ENCODE results near the gene TNS3. TPM values are rescaled to one million over a fixed set of nuclear protein-coding genes. Genes with fewer than 3 reads are reported as not detected.
A peak's percentile ranks its signal among the peaks of the same experiment; 100 is the strongest.

TNS3 gene
- total and polyA plus RNA-seq, 5 donors from 2014 or later, result 1.4 TPM; not detected in 4

- no peaks in the 10 kb centered on the region for H3K36me3 Mint-ChIP-seq
- Histone ChIP-seq H3K4me3 (ENCODE audit: low read depth, low read length) (no peak overlapping the region), H3K36me3 (ENCODE audit: control insufficient read depth, insufficient read depth, low read length) (no peaks in the 10 kb centered on the region), H3K27ac (ENCODE audit: insufficient read depth, low read length, poor library complexity, severe bottlenecking) (no peak overlapping the region), H3K9me3 (ENCODE audit: control insufficient read depth in 2 of 2, low read length in 2 of 2) (no peaks in the 10 kb centered on the region), H3K27me3 (ENCODE audit: control insufficient read depth, insufficient read depth, low read length) (no peaks in the 10 kb centered on the region), H3K4me1 (ENCODE audit: control insufficient read depth, insufficient read depth, low read length, poor library complexity, severe bottlenecking) (no peaks in the 10 kb centered on the region)
- peaks cover 0 to 2% (median 0%) of the 10 kb centered on the region in 7 donors for H3K9me3 Mint-ChIP-seq
- H3K27ac Mint-ChIP-seq, result no peak overlapping the region
- H3K4me3 Mint-ChIP-seq, result no peak overlapping the region
- DNase-seq (no peak), ATAC-seq (ENCODE audit: low read depth in 2 of 2) (no peak)
- no peaks in the 10 kb centered on the region for H3K27me3 Mint-ChIP-seq
- peaks cover 0 to 3% (median 0%) of the 10 kb centered on the region in 4 donors for H3K4me1 Mint-ChIP-seq
Measured at GRCh38 chr7:47502240-47502877, 79.6 kb downstream of the TNS3 start.

DNA sequence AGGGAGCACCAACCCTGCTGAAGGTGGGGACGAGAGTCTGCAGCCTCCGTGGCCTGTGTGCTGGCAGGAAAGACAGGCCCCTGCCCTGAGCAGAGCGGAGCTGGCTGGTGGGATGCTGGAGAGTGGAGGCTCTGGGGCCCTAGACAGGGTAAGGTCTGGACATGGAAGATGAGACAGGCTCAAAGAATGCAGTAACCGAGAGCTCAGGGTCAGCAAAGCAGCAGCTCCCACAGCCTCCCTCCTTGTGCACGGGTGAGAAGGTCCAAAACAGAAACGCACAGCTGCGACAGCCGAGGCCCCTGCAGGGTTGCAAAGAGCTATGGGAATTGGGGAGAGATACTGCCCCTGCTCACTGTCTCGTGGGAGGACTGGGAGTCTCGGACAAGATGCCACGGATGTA lies 80.5 kb downstream of the TNS3 start:
- H3K36me3 Mint-ChIP-seq, result no peaks in the 10 kb centered on the region
- Histone ChIP-seq H3K27ac (ENCODE audit: insufficient read depth, low read length, poor library complexity, severe bottlenecking) (no peak overlapping the region), H3K27me3 (ENCODE audit: control insufficient read depth, insufficient read depth, low read length) (no peaks in the 10 kb centered on the region), H3K4me3 (ENCODE audit: low read depth, low read length) (no peak overlapping the region), H3K36me3 (ENCODE audit: control insufficient read depth, insufficient read depth, low read length) (no peaks in the 10 kb centered on the region), H3K4me1 (ENCODE audit: control insufficient read depth, insufficient read depth, low read length, poor library complexity, severe bottlenecking) (no peaks in the 10 kb centered on the region), H3K9me3 (ENCODE audit: control insufficient read depth in 2 of 2, low read length in 2 of 2) (no peaks in the 10 kb centered on the region)
- H3K27me3 Mint-ChIP-seq, result no peaks in the 10 kb centered on the region
- no peak overlapping the region for H3K4me3 Mint-ChIP-seq
- DNase-seq (no peak), ATAC-seq (ENCODE audit: low read depth in 2 of 2) (no peak)
- no peak overlapping the region for H3K27ac Mint-ChIP-seq
- peaks cover 0 to 2% (median 0%) of the 10 kb centered on the region in 7 donors for H3K9me3 Mint-ChIP-seq
- H3K4me1 Mint-ChIP-seq, result peaks cover 0 to 3% (median 0%) of the 10 kb centered on the region in 4 donors

- Mint-ChIP-seq H3K27ac (no peak overlapping the region), H3K27me3 (peaks cover 4% of the 10 kb centered on the region), H3K4me3 (no peak overlapping the region), H3K36me3 (no peaks in the 10 kb centered on the region), H3K9me3 (peaks cover 0 to 4% (median 0%) of the 10 kb centered on the region in 7 donors), H3K4me1 (peaks cover 0 to 3% (median 0%) of the 10 kb centered on the region in 4 donors)
- no peak for ATAC-seq (ENCODE audit: low read depth in 2 of 2)
- Histone ChIP-seq H3K4me1 (ENCODE audit: control insufficient read depth, insufficient read depth, low read length, poor library complexity, severe bottlenecking) (no peaks in the 10 kb centered on the region), H3K27ac (ENCODE audit: insufficient read depth, low read length, poor library complexity, severe bottlenecking) (no peak overlapping the region), H3K27me3 (ENCODE audit: control insufficient read depth, insufficient read depth, low read length) (no peaks in the 10 kb centered on the region), H3K4me3 (ENCODE audit: low read depth, low read length) (no peak overlapping the region), H3K36me3 (ENCODE audit: control insufficient read depth, insufficient read depth, low read length) (no peaks in the 10 kb centered on the region), H3K9me3 (ENCODE audit: control insufficient read depth in 2 of 2, low read length in 2 of 2) (no peaks in the 10 kb centered on the region)
- no peak for DNase-seq
Measured at GRCh38 chr7:47500103-47500563, 81.8 kb downstream of the TNS3 start.

DNA sequence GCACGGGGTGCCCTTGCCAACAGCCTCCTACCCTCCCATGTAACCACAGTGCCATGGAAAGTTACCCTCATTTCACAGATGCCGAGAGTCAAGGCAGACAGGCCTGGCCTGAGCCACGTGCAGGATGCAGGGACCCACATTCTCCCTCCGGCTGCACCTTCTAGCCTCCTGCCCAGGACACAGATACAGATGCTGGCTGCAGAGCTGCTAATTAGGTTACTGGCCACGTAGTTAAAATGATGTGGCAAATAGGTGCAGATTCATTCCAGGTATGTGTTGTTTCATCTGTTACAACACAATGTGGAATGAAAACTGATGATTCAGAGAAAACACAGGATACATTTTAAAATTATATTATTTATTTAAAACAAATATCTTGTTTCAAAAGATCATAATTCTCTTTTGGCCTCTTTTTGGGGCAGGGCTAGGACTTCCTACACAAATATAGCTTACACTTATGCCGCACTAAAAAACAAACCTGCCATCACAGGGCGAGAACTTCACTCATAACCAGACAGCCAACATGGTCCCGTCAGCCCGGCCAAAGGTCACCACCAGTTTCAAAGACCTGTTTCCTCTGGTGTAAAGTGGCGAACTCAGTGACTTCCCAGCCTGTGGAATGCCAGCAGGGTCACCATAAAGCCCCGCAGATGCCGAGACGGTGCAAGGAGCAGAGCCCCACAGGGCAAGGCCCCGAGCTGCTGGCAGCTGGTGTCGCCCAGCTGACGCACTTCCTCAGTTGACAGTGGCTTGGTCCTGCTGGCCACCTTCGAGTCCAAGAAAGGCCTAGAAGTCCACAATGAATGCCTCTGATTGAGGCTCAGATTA lies 83.5 kb downstream of the TNS3 start:
- no peaks in the 10 kb centered on the region for H3K36me3 ChIP-seq (ENCODE audit: control insufficient read depth, insufficient read depth, low read length)
- no peaks in the 10 kb centered on the region for H3K4me1 ChIP-seq (ENCODE audit: control insufficient read depth, insufficient read depth, low read length, poor library complexity, severe bottlenecking)
- ATAC-seq (ENCODE audit: low read depth in 2 of 2), result no peak

DNA sequence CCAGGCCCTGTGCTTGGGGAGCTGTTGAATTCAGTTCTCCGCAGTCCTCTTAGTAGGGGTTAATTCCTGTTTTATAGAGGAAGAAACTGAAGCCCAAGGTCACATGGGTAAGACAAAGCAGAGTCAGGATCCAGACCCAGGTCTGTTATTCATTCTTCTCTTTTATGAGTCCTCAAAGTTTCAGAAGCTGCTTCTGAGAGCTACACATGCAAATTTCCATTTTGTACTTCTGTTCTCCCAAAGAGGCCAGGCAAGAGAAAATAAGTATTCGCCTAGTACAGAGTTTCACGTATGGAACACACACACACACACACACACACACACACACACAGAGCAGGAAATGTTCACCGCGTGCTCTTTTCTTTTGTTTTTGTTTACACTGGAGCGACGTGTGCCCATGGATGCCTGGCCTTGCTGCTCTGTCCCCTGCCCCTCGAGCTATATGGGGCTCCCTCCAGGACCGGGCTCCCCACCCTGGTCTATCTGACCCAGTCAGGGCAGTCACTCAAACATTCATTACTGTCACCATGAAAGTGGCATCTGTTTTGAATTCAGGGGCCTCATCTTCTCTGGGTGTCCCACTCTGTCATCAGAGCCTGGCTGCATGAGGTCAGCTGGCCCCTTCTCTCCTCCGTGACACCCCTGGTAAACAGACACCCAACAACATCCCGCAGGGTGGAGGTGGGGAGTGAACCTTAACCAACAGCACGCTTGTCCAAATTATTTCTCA lies 84.4 kb downstream of the TNS3 start:
- Histone ChIP-seq H3K4me1 (ENCODE audit: control insufficient read depth, insufficient read depth, low read length, poor library complexity, severe bottlenecking) (no peaks in the 10 kb centered on the region), H3K4me3 (ENCODE audit: low read depth, low read length) (no peak overlapping the region)
- H3K9me3 Mint-ChIP-seq, result peaks cover 0 to 4% (median 0%) of the 10 kb centered on the region in 7 donors

More for the DNA sequence above, 83.5 kb downstream of the TNS3 start:
- Histone ChIP-seq H3K9me3 (ENCODE audit: control insufficient read depth in 2 of 2, low read length in 2 of 2) (no peaks in the 10 kb centered on the region), H3K4me3 (ENCODE audit: low read depth, low read length) (no peak overlapping the region), H3K27ac (ENCODE audit: insufficient read depth, low read length, poor library complexity, severe bottlenecking) (no peak overlapping the region), H3K27me3 (ENCODE audit: control insufficient read depth, insufficient read depth, low read length) (no peaks in the 10 kb centered on the region)
- Mint-ChIP-seq H3K9me3 (peaks cover 0 to 4% (median 0%) of the 10 kb centered on the region in 7 donors), H3K36me3 (no peaks in the 10 kb centered on the region), H3K27ac (no peak overlapping the region), H3K4me1 (peaks cover 0 to 3% (median 0%) of the 10 kb centered on the region in 4 donors), H3K27me3 (peaks cover 4% of the 10 kb centered on the region), H3K4me3 (no peak overlapping the region)
- DNase-seq, result no peak

DNA sequence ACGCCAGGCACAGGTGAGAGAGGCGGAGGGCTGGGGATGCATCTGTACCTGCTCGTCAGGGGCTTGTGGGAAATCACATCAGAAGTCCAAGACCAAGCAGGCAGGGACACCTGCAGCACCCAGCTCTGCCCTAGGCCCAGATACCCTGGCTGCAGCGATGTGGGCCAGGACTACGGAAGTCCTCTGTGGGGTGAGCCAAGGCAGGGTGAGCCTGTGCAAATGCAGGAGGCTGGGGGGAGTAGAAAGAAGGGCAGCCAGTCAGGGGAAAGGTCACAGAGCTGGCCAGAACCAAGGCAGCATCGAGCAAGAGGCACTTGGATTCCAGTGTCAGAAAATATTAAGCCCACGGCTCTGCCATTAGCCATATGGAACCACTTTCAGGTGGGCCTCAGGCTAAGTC lies 85.2 kb downstream of the TNS3 start:
- Histone ChIP-seq H3K4me1 (ENCODE audit: control insufficient read depth, insufficient read depth, low read length, poor library complexity, severe bottlenecking) (no peaks in the 10 kb centered on the region), H3K4me3 (ENCODE audit: low read depth, low read length) (no peak overlapping the region), H3K9me3 (ENCODE audit: control insufficient read depth in 2 of 2, low read length in 2 of 2) (no peaks in the 10 kb centered on the region), H3K27ac (ENCODE audit: insufficient read depth, low read length, poor library complexity, severe bottlenecking) (no peak overlapping the region), H3K36me3 (ENCODE audit: control insufficient read depth, insufficient read depth, low read length) (no peaks in the 10 kb centered on the region), H3K27me3 (ENCODE audit: control insufficient read depth, insufficient read depth, low read length) (no peaks in the 10 kb centered on the region)
- Mint-ChIP-seq H3K36me3 (no peaks in the 10 kb centered on the region), H3K4me1 (peaks cover 0 to 3% (median 0%) of the 10 kb centered on the region in 4 donors), H3K27ac (no peak overlapping the region), H3K27me3 (peaks cover 4% of the 10 kb centered on the region), H3K9me3 (peaks cover 0 to 4% (median 0%) of the 10 kb centered on the region in 7 donors), H3K4me3 (no peak overlapping the region)
- no peak for DNase-seq
- ATAC-seq (ENCODE audit: low read depth in 2 of 2), result no peak

More for the DNA sequence above, 84.4 kb downstream of the TNS3 start:
- no peak overlapping the region for H3K27ac ChIP-seq (ENCODE audit: insufficient read depth, low read length, poor library complexity, severe bottlenecking)
- H3K36me3 ChIP-seq (ENCODE audit: control insufficient read depth, insufficient read depth, low read length), result no peaks in the 10 kb centered on the region
- H3K27me3 ChIP-seq (ENCODE audit: control insufficient read depth, insufficient read depth, low read length), result no peaks in the 10 kb centered on the region
- ATAC-seq (ENCODE audit: low read depth in 2 of 2), result peak; percentile 24 to 57
- no peak for DNase-seq
- no peaks in the 10 kb centered on the region for H3K36me3 Mint-ChIP-seq
- H3K9me3 ChIP-seq (ENCODE audit: control insufficient read depth in 2 of 2, low read length in 2 of 2), result no peaks in the 10 kb centered on the region
- peaks cover 0 to 3% (median 0%) of the 10 kb centered on the region in 4 donors for H3K4me1 Mint-ChIP-seq
- H3K4me3 Mint-ChIP-seq, result no peak overlapping the region
- H3K27me3 Mint-ChIP-seq, result peaks cover 4% of the 10 kb centered on the region
- no peak overlapping the region for H3K27ac Mint-ChIP-seq

GRCh38 chr7:47496056-47496665 lies 85.8 kb downstream of the TNS3 start:
- Mint-ChIP-seq H3K4me1 (peaks cover 0 to 3% (median 0%) of the 10 kb centered on the region in 4 donors), H3K9me3 (peaks cover 0 to 4% (median 0%) of the 10 kb centered on the region in 7 donors), H3K4me3 (no peak overlapping the region), H3K36me3 (no peaks in the 10 kb centered on the region), H3K27ac (no peak overlapping the region), H3K27me3 (peaks cover 4% of the 10 kb centered on the region)
- Histone ChIP-seq H3K27me3 (ENCODE audit: control insufficient read depth, insufficient read depth, low read length) (no peaks in the 10 kb centered on the region), H3K36me3 (ENCODE audit: control insufficient read depth, insufficient read depth, low read length) (no peaks in the 10 kb centered on the region), H3K27ac (ENCODE audit: insufficient read depth, low read length, poor library complexity, severe bottlenecking) (no peak overlapping the region), H3K4me1 (ENCODE audit: control insufficient read depth, insufficient read depth, low read length, poor library complexity, severe bottlenecking) (no peaks in the 10 kb centered on the region), H3K4me3 (ENCODE audit: low read depth, low read length) (no peak overlapping the region), H3K9me3 (ENCODE audit: control insufficient read depth in 2 of 2, low read length in 2 of 2) (no peaks in the 10 kb centered on the region)
- DNase-seq, result no peak
- ATAC-seq (ENCODE audit: low read depth in 2 of 2), result no peak

All from CD4-positive, CD25-positive, alpha-beta regulatory T cell (primary cell).